Central memory CD8-positive, alpha-beta T cell (primary cell): ENCODE measurements around the gene TAGAP.
A peak's percentile ranks its signal among the peaks of the same experiment; 100 is the strongest.

Source experiments
- ATAC-seq: fragments of 150-1000 bp; cut with Tn5 transposase; replicated peaks from 2 replicates; pipeline ENCODE4 v1.10.0; 2022; ENCODE audit warnings: mild to moderate bottlenecking, moderate FRiP score, moderate number of reproducible peaks; ENCODE audit not compliant: poor library complexity, severe bottlenecking; ENCODE audit errors: extremely low read depth
- DNase-seq, 2 donors: peaks; one replicate each; pipeline ENCODE4 v3.0.0; 2021; ENCODE audit warnings: low spot score in 2 of 2
- H3K27ac Mint-ChIP-seq: one replicate; pipeline ENCODE4 v1.8.0; 2022; ENCODE audit warnings: low read depth, mild to moderate bottlenecking, moderate library complexity, mixed read lengths
- H3K27me3 Mint-ChIP-seq: one replicate; pipeline ENCODE4 v1.8.0; 2022; ENCODE audit warnings: mixed read lengths
- H3K36me3 Mint-ChIP-seq: one replicate; pipeline ENCODE4 v1.8.0; 2022; ENCODE audit warnings: mild to moderate bottlenecking, moderate library complexity, mixed read lengths; ENCODE audit not compliant: insufficient read depth
- H3K4me1 Mint-ChIP-seq: one replicate; pipeline ENCODE4 v1.8.0; 2022; ENCODE audit warnings: mixed read lengths
- H3K4me3 Mint-ChIP-seq: one replicate; pipeline ENCODE4 v1.8.0; 2022; ENCODE audit warnings: mild to moderate bottlenecking, moderate library complexity, mixed read lengths
- H3K9me3 Mint-ChIP-seq: one replicate; pipeline ENCODE4 v1.8.0; 2022; ENCODE audit warnings: mixed read lengths

TAGAP gene, protein sequence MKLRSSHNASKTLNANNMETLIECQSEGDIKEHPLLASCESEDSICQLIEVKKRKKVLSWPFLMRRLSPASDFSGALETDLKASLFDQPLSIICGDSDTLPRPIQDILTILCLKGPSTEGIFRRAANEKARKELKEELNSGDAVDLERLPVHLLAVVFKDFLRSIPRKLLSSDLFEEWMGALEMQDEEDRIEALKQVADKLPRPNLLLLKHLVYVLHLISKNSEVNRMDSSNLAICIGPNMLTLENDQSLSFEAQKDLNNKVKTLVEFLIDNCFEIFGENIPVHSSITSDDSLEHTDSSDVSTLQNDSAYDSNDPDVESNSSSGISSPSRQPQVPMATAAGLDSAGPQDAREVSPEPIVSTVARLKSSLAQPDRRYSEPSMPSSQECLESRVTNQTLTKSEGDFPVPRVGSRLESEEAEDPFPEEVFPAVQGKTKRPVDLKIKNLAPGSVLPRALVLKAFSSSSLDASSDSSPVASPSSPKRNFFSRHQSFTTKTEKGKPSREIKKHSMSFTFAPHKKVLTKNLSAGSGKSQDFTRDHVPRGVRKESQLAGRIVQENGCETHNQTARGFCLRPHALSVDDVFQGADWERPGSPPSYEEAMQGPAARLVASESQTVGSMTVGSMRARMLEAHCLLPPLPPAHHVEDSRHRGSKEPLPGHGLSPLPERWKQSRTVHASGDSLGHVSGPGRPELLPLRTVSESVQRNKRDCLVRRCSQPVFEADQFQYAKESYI

DNA sequence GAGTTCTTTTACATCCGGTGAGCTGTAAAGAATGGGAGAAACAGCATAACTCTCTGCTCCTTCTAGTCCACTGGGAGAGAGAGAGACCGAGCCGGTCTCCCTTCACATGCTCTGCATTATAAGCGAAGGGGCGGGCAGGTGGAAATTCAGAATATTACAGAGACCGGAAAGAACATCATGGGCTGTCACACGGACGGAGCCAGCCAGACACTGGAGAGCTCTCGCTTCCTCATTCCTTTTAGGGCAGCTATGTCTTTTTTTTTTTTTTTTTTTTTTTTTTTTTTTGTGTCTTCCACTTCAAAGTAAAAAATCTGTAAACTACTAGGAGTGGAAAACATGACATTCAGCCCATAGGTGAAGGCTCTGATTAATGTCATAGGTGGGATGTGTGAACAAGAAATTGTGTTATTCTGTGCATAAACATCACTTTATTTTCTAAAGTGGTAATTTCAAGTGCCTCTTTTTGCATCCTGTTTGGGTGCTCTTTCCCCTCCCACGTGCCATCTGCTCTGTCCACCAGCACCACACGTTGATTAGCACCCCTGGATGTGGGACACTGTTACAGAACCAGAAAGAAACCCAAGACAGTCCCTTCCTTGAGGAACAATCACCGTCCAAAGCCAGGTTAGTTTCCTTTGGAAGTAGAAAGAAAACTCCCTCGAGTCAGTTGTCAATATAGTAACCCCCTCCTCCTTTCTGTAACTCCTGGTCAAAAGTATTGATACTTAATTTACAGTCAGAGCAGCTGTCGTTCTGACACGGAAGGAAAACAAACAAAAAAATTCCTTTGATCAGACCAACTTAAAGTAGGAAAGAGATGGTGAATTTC, at the start of gene TAGAP:
Gene TAGAP, minus strand, starts transcription at position 93 of the 829 bp plus-strand sequence. CDS start 845 bp downstream, outside the sequence.
- peak; percentile 69 for ATAC-seq
- Mint-ChIP-seq H3K4me3 (peak within 1 kb of the TSS; percentile 97), H3K27ac (peak within 1 kb of the TSS; percentile 93), H3K27me3 (no peaks in the 10 kb centered on the region), H3K36me3 (peaks cover 53% of the 10 kb centered on the region), H3K9me3 (no peaks in the 10 kb centered on the region), H3K4me1 (peaks cover 58% of the 10 kb centered on the region)
- DNase-seq, result peak; percentile 61 to 86

DNA sequence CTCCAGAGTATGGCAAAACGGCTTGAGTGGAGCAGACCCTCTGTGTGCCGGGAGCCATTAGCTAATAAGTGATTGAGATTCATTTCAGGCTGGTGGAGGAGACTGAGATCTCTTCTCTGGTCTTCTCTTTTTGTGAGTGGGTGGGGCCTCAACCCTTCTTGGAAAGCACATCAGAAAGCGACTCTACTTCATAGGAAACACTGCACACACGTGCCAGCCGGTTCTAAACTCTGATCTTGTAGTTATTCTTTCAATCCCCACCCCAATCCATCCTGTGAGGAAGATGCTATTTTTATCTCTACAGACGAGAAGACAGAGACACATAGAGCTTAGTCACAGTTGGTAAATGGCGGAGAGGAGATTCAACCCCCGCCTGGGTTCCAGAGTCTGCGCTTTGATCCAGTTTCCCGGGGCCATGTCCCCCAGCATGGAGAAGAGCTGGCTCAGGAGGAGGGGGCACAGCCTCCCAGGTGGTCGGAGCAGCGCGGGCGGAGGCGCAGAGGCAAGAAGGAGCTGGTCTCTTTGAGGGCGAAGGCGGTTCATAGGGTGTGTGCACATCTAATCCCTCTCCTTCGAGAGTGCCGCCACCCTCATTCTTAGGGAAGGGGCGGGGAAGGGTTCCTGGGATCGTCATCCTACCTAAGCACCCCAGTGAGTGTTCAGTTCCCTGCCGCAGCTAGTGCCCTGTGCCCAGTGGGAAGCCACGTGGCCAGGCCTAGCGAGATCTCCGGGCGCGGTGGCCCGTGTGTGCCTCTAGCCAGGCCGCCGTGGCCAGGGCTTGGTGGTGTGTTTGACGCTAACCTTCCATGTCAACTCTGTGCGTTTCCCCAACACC, 49.0 kb upstream of the TAGAP start:
- Mint-ChIP-seq H3K36me3 (peaks cover 4% of the 10 kb centered on the region), H3K27ac (peak overlapping the region; percentile 39), H3K27me3 (no peaks in the 10 kb centered on the region), H3K9me3 (no peaks in the 10 kb centered on the region), H3K4me1 (peaks cover 28% of the 10 kb centered on the region), H3K4me3 (peak overlapping the region; percentile 51)
- no peak for ATAC-seq
- no peak for DNase-seq

DNA sequence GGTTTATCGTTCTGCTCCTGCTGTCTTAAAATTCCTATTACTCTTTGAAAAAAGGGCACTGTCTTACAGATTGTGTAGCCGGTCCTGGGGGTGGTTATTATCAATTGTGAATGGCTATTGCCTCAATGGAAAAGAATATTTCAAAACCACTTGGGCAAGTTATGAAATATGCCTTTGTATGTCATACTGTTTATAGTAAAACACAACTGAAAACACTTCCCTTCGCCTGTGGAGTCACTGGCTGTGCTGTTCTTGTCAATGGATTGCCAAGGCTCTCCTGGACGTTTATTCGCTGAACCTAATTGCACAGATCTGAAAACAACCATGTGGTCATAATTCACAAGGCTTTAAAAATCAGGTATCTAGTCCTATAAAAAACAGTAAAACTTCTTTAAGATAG, 47.8 kb upstream of the TAGAP start:
- Mint-ChIP-seq H3K4me3 (no peak overlapping the region), H3K9me3 (no peaks in the 10 kb centered on the region), H3K36me3 (no peaks in the 10 kb centered on the region), H3K27ac (no peak overlapping the region), H3K27me3 (no peaks in the 10 kb centered on the region), H3K4me1 (peaks cover 21% of the 10 kb centered on the region)
- no peak for DNase-seq
- ATAC-seq, result no peak

DNA sequence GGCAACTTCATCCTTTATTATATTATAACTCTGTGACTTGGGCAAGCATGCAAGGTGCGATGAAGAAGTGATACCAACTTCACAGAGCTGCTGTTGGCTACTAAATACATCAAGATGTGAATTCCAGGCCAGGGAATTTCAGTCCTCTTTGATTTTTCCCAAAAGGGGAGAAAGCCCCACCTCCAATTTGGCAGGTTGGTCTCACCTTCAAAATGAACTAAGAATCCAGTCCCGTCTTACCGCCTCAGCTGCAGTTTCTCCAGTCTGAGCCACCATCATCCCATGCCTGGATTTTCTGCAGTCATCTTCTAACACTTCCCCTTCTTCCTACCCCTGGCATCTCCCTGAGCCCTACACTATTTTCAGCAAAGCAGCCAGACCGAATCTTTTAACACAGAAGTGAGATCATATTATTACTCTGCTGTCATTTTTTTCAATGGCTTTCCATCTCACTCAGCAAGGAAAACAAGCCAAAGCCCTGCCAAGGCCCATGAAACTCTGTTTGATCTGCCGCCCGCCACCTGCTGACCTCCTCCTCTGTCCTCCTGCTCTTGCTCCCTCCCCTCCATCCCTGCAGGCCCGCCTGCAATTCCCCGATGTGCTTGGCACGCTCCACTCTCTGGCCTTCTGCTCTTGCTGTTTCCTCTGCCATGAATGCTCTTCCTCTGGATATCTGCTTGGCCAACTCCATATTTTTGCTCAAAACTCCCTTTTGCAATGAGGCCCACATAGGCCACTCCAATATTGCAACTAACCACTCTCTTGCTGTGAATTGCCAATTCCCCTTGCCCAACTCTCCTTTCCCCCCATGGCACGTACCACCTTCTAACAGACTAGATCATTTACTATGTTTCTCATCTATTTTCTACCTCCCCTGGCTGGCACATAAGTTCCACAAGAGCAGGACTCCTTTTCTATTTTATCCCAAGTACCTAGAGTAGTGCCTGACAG, 46.0 kb upstream of the TAGAP start:
- no peak overlapping the region for H3K27ac Mint-ChIP-seq
- no peak for DNase-seq

DNA sequence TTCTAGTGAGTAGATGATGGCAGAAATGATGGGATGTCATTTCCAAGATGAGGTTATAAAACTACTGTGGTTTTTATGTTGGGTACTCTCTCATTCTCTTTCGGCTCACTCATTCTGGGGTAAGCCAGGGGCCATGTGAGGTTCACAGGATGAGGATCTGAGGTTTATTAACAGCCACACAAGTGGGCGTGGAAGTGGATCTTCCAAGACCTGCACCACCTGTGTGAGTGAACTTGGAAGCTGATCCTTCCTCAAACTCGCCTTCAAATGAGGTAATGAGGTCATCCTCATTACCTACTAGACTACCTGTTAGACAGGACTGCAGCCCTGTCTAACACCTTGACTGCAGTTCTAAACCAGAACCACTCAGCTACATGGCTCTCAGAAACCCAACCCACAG, 45.1 kb upstream of the TAGAP start:
- H3K27ac Mint-ChIP-seq, result no peak overlapping the region

More for the DNA sequence above, 46.0 kb upstream of the TAGAP start:
- peaks cover 21% of the 10 kb centered on the region for H3K4me1 Mint-ChIP-seq
- H3K36me3 Mint-ChIP-seq, result peaks cover 2% of the 10 kb centered on the region
- no peak for ATAC-seq
- no peaks in the 10 kb centered on the region for H3K9me3 Mint-ChIP-seq
- H3K4me3 Mint-ChIP-seq, result no peak overlapping the region
- H3K27me3 Mint-ChIP-seq, result no peaks in the 10 kb centered on the region

DNA sequence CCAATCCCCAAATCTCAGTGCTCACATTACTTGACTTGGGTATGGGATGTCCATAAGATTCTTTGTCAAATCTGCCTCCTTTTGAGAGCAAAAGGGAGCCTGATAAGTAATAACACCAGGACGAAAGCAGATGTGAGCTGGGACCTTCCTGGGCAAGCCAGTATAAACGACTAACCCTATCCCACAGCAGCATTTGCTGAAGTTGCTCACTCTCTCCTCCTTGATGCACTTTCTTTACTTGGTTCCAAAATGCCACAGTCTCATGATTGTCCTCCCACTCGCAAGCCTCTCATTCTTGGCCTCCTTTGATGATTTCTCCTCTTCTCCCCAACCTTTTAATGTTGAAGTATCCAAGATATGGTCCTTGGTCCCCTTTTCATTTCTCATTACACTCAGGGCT, 44.7 kb upstream of the TAGAP start:
- Mint-ChIP-seq H3K27me3 (no peaks in the 10 kb centered on the region), H3K9me3 (no peaks in the 10 kb centered on the region), H3K4me3 (no peak overlapping the region), H3K27ac (no peak overlapping the region), H3K36me3 (peaks cover 2% of the 10 kb centered on the region), H3K4me1 (peaks cover 10% of the 10 kb centered on the region)
- ATAC-seq, result no peak
- no peak for DNase-seq

More for the DNA sequence above, 45.1 kb upstream of the TAGAP start:
- ATAC-seq (no peak), DNase-seq (no peak)
- no peaks in the 10 kb centered on the region for H3K27me3 Mint-ChIP-seq
- peaks cover 2% of the 10 kb centered on the region for H3K36me3 Mint-ChIP-seq
- H3K4me1 Mint-ChIP-seq, result peaks cover 15% of the 10 kb centered on the region
- no peaks in the 10 kb centered on the region for H3K9me3 Mint-ChIP-seq
- no peak overlapping the region for H3K4me3 Mint-ChIP-seq

DNA sequence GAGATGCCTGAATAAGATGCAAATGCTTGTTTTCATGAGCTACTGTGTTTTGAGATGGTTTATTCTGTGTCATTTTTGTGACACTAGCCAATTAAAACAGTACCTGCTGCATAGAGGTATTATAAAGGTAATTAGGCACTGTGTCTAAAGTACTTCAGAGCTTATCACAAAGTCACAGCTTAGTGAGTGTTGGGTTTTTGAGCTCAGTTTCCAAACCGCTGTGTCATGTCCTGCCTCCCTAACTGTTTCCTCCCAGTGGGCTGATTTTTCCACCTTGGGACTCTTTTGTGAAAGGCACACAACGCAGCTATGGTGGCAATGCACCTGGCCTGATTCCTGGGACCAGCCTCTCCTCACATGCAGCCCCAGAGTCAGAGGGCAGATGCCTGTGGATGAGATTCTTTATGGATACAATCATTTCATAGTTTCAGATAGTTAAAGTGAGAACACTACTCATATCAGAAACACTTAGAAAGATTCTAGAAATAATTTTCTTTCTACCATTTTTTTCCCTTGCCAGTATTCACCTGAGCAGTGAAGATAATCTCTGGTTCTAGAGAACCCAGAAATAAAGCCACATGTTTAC, 41.3 kb upstream of the TAGAP start:
- Mint-ChIP-seq H3K9me3 (no peaks in the 10 kb centered on the region), H3K4me1 (peaks cover 5% of the 10 kb centered on the region), H3K36me3 (peaks cover 2% of the 10 kb centered on the region), H3K27me3 (no peaks in the 10 kb centered on the region), H3K27ac (no peak overlapping the region), H3K4me3 (no peak overlapping the region)
- ATAC-seq (no peak), DNase-seq (no peak)

DNA sequence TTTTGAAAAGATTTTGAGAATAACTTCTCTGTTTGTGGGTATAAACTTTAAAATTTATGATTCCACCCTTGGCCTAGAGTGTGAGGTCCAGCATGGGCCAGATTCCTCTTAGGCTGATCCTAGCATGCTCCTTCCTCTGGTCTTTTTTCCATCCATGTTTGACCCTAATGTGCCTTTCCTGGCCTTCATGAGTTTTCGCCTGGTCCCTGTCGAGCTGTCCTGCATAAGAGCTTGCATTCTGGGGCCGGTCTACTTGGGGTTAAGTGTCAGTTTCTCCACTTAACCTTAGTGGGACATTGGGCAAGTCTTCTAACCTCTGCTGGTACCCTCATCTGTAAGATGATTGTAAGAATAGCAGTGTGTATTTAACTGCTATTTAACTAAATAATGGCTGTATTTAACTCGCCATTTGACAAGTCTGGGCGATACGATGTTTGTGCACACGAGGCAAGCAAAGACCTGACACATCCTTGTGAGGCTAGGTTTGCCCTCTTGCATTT, 40.7 kb upstream of the TAGAP start:
- Mint-ChIP-seq H3K27me3 (no peaks in the 10 kb centered on the region), H3K36me3 (peaks cover 2% of the 10 kb centered on the region), H3K27ac (no peak overlapping the region), H3K4me3 (no peak overlapping the region), H3K9me3 (no peaks in the 10 kb centered on the region), H3K4me1 (peaks cover 8% of the 10 kb centered on the region)
- ATAC-seq (no peak), DNase-seq (no peak)

DNA sequence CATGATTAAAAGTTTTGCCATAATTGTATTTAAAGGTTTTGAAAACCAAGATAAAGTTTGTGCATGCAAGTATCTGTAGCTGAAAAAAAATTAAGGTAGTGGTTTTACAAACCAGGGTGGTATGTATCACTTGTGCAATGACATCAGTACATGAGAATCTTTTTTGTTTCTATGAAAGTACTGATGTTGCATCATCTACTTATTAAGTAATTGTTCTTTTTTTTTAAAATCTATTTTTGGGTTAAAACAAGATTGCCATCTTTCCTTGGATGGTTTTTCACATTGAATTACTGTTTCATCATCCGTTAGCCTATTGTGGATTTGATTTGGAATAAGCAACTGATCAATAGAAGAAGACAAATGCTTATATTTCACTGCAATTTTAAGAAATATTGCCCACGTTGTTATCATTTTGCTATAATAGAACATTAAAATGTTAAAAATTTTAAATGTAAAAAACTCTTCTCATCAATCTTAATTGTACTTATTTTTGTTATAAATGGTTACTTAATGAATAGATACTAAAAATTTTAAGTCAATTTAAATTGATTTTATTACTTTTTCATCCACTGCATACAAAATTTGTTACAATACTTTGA, 39.8 kb upstream of the TAGAP start:
- Mint-ChIP-seq H3K27ac (no peak overlapping the region), H3K9me3 (no peaks in the 10 kb centered on the region), H3K4me1 (peaks cover 14% of the 10 kb centered on the region), H3K36me3 (peaks cover 2% of the 10 kb centered on the region), H3K27me3 (no peaks in the 10 kb centered on the region), H3K4me3 (no peak overlapping the region)
- no peak for ATAC-seq
- DNase-seq, result no peak

DNA sequence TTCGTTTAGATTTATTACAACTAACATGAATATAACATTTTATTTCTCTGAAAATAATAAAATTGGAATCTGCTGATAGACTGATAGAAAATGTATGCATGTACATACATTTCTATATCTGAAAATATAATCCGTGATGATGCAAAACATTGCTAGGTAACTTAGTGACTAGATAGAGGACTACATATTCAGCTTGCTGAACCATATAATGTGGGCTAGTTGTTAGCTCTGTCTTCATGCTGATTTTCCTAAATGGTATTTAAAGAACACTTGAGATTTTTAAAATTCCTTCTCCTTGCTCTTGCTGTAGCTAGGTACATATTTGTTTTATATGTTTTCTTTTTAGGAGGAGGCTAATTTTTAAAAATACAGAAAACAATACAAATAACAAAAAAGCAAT, 38.4 kb upstream of the TAGAP start:
- Mint-ChIP-seq H3K27me3 (no peaks in the 10 kb centered on the region), H3K9me3 (no peaks in the 10 kb centered on the region)

More for the DNA sequence above, 38.4 kb upstream of the TAGAP start:
- ATAC-seq, result no peak
- Mint-ChIP-seq H3K27ac (no peak overlapping the region), H3K4me3 (no peak overlapping the region), H3K4me1 (peaks cover 22% of the 10 kb centered on the region), H3K36me3 (peaks cover 2% of the 10 kb centered on the region)
- DNase-seq, result no peak
